ENCODE measurements around the gene C20orf202. TPM values are rescaled to one million over a fixed set of nuclear protein-coding genes. Genes with fewer than 3 reads are reported as not detected.

C20orf202 gene
- total RNA-seq, 1 experiment from 2014 or later, result 0.22 TPM

DNA sequence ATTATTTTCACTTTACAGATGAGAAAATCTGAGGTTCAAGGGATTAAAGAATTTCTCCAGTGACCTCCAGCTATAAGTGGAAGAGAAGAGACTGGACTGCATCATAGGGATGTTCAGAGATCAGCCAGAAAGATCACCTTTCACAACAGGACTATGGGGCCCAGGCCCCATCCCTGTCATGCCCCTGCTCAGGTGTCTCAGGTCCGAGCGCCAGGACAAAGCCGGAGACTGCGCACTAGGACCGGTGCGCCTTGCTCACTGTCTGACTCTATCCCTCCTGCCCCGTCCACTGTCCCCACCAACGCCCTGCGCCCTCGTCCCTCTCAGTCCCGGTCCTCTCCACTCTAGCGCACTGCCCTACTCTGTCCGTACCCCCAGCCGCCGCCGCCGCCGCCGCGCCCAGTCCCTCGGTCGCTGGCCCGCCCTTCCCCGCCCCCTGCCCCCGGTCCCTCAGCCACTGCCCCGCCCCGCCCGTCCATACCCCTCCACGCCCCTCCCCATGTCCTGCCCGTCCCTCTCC, 22.1 kb downstream of the C20orf202 start:
- no peak for DNase-seq (ENCODE audit: low spot score)
- ATAC-seq, result peak; percentile 75
- peaks cover 17% of the 10 kb centered on the region for H3K9me3 Mint-ChIP-seq
- no peak overlapping the region; the same call in 1 of the 2 replicates for H3K27ac Mint-ChIP-seq
- peaks cover 12% of the 10 kb centered on the region for H3K4me1 Mint-ChIP-seq
- no peaks in the 10 kb centered on the region for H3K36me3 Mint-ChIP-seq
- H3K4me3 Mint-ChIP-seq, result peak overlapping the region; percentile 89
- ChIA-PET POLR2A (interaction anchor here (1.4 kb wide), 1 partner anchor 41 kb away, joined by 6 read pairs; the partner anchor contains the start of gene SNPH), CTCF (interaction anchor here (1.0 to 1.2 kb wide), 5 partner anchors 8 to 172 kb away, joined by 3 to 9 read pairs (median 3); partner anchors contain the start of gene SNPH)
- TF ChIP-seq, protein P1, sequence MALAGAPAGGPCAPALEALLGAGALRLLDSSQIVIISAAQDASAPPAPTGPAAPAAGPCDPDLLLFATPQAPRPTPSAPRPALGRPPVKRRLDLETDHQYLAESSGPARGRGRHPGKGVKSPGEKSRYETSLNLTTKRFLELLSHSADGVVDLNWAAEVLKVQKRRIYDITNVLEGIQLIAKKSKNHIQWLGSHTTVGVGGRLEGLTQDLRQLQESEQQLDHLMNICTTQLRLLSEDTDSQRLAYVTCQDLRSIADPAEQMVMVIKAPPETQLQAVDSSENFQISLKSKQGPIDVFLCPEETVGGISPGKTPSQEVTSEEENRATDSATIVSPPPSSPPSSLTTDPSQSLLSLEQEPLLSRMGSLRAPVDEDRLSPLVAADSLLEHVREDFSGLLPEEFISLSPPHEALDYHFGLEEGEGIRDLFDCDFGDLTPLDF (CRISPR knock-in tag; IDR thresholded peaks at IDR 0.05), result no peak
- TF ChIP-seq SP1 (CRISPR knock-in tag; conservative IDR thresholded peaks at IDR 0.05), result peak; percentile 38; the same call in 1 of the 2 replicates
- peak; percentile 39; the same call in 1 of the 2 replicates for TF ChIP-seq NFE2L1 (CRISPR knock-in tag; IDR thresholded peaks at IDR 0.05)
- H3K27me3 Mint-ChIP-seq (ENCODE audit: low read depth), result peaks cover 83% of the 10 kb centered on the region

DNA sequence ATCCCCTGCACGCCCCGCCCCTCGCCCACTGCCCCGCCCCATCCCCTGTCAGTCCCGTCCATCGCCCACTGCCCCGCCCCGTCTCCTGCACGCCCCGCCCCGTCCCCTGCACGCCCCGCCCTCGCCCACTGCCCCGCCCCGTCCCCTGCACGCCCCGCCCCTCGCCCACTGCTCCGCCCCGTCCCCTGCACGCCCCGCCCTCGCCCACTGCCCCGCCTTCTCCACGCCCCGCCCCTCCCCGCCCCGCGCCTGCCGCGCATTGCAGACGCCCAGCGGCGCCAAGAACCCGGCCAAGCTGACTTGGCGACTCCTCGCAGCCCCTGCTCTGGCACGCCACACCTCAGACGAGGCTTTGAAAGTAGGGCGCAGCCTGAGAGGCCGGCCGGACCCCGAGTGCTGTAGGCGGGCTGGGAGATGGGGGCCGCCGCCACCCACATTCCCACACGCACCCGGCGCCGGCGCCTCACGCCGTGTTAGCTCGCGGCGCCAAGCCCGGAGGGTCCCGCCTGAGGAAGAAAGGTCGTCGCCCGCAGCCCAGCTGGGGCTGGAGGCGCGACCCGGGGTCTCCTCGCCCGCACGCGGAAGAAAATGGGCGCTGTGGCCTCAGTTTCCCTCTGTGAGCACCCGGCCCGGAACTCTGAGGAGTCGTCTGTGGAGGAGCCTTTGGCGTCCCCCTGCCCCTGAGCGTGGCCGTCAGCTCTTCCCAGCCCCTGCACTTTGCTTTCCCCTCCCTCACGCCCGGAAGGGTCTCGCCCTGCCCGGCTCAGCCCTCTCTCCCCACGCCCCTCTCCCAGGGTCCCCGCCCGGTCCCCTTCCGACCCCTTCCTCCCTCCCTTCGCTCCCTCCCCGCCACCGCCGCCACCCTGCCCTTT, 22.8 kb downstream of the C20orf202 start, which contains the start of gene RAD21L1:
TSS of gene RAD21L1 (plus strand) at position 262 of the 872 bp plus-strand sequence. CDS start 2,410 bp downstream, outside the sequence.
- peaks cover 10% of the 10 kb centered on the region for H3K9me3 Mint-ChIP-seq
- POLR2A ChIA-PET, result interaction anchor here (0.6 to 1.4 kb wide), 2 partner anchors 40 to 130 kb away, joined by 3 to 6 read pairs; partner anchors contain the start of gene SNPH
- peak; percentile 87 for ATAC-seq
- TF ChIP-seq, protein P2, sequence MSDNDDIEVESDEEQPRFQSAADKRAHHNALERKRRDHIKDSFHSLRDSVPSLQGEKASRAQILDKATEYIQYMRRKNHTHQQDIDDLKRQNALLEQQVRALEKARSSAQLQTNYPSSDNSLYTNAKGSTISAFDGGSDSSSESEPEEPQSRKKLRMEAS (CRISPR knock-in tag; IDR thresholded peaks at IDR 0.05), result peak; percentile 87
- no peak for TF ChIP-seq ZNF121 (CRISPR knock-in tag; IDR thresholded peaks at IDR 0.05)
- TF ChIP-seq, protein P3, sequence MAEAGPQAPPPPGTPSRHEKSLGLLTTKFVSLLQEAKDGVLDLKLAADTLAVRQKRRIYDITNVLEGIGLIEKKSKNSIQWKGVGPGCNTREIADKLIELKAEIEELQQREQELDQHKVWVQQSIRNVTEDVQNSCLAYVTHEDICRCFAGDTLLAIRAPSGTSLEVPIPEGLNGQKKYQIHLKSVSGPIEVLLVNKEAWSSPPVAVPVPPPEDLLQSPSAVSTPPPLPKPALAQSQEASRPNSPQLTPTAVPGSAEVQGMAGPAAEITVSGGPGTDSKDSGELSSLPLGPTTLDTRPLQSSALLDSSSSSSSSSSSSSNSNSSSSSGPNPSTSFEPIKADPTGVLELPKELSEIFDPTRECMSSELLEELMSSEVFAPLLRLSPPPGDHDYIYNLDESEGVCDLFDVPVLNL (CRISPR knock-in tag; IDR thresholded peaks at IDR 0.05; ENCODE audit: borderline replicate concordance, low read depth), result 0 out of 2 replicates have a peak, but pooled peaks have one; percentile 36
- 0 out of 2 replicates have a peak, but pooled peaks have one; percentile 49 for TF ChIP-seq SMAD4 (CRISPR knock-in tag; IDR thresholded peaks at IDR 0.05)
- TF ChIP-seq TEAD1 (CRISPR knock-in tag; IDR thresholded peaks at IDR 0.05), result peak; percentile 67; the same call in 1 of the 2 replicates
- peak; percentile 48; the same call in 1 of the 2 replicates for TF ChIP-seq JUN (CRISPR knock-in tag; IDR thresholded peaks at IDR 0.05)
- TF ChIP-seq, protein P4, sequence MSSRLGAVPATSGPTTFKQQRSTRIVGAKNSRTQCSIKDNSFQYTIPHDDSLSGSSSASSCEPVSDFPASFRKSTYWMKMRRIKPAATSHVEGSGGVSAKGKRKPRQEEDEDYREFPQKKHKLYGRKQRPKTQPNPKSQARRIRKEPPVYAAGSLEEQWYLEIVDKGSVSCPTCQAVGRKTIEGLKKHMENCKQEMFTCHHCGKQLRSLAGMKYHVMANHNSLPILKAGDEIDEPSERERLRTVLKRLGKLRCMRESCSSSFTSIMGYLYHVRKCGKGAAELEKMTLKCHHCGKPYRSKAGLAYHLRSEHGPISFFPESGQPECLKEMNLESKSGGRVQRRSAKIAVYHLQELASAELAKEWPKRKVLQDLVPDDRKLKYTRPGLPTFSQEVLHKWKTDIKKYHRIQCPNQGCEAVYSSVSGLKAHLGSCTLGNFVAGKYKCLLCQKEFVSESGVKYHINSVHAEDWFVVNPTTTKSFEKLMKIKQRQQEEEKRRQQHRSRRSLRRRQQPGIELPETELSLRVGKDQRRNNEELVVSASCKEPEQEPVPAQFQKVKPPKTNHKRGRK (CRISPR knock-in tag; IDR thresholded peaks at IDR 0.05; ENCODE audit: borderline replicate concordance), result no peak
- TF ChIP-seq ZNF416 (CRISPR knock-in tag; IDR thresholded peaks at IDR 0.05), result no peak
- TF ChIP-seq, protein P5, sequence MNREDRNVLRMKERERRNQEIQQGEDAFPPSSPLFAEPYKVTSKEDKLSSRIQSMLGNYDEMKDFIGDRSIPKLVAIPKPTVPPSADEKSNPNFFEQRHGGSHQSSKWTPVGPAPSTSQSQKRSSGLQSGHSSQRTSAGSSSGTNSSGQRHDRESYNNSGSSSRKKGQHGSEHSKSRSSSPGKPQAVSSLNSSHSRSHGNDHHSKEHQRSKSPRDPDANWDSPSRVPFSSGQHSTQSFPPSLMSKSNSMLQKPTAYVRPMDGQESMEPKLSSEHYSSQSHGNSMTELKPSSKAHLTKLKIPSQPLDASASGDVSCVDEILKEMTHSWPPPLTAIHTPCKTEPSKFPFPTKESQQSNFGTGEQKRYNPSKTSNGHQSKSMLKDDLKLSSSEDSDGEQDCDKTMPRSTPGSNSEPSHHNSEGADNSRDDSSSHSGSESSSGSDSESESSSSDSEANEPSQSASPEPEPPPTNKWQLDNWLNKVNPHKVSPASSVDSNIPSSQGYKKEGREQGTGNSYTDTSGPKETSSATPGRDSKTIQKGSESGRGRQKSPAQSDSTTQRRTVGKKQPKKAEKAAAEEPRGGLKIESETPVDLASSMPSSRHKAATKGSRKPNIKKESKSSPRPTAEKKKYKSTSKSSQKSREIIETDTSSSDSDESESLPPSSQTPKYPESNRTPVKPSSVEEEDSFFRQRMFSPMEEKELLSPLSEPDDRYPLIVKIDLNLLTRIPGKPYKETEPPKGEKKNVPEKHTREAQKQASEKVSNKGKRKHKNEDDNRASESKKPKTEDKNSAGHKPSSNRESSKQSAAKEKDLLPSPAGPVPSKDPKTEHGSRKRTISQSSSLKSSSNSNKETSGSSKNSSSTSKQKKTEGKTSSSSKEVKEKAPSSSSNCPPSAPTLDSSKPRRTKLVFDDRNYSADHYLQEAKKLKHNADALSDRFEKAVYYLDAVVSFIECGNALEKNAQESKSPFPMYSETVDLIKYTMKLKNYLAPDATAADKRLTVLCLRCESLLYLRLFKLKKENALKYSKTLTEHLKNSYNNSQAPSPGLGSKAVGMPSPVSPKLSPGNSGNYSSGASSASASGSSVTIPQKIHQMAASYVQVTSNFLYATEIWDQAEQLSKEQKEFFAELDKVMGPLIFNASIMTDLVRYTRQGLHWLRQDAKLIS (CRISPR knock-in tag; IDR thresholded peaks at IDR 0.05; ENCODE audit: borderline replicate concordance), result no peak
- TF ChIP-seq RELA (CRISPR knock-in tag; IDR thresholded peaks at IDR 0.05; ENCODE audit: borderline replicate concordance), result no peak
- TF ChIP-seq, protein P6, sequence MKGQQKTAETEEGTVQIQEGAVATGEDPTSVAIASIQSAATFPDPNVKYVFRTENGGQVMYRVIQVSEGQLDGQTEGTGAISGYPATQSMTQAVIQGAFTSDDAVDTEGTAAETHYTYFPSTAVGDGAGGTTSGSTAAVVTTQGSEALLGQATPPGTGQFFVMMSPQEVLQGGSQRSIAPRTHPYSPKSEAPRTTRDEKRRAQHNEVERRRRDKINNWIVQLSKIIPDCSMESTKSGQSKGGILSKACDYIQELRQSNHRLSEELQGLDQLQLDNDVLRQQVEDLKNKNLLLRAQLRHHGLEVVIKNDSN (CRISPR knock-in tag; IDR thresholded peaks at IDR 0.05), result peak; percentile 54; the same call in 1 of the 2 replicates
- peak; percentile 49; the same call in 1 of the 2 replicates for TF ChIP-seq FOXP1 (CRISPR knock-in tag; IDR thresholded peaks at IDR 0.05; ENCODE audit: borderline replicate concordance)
- TF ChIP-seq, protein P1 (CRISPR knock-in tag; IDR thresholded peaks at IDR 0.05), result no peak
- TF ChIP-seq ZNF423 (CRISPR knock-in tag; IDR thresholded peaks at IDR 0.05), result no peak
- 0 out of 2 replicates have a peak, but pooled peaks have one; percentile 30 for TF ChIP-seq ESRRA (CRISPR knock-in tag; IDR thresholded peaks at IDR 0.05; ENCODE audit: borderline replicate concordance)
- no peak for TF ChIP-seq CREB1 (CRISPR knock-in tag; IDR thresholded peaks at IDR 0.05)
- 0 out of 2 replicates have a peak, but pooled peaks have one; percentile 36 for TF ChIP-seq FOXK1 (CRISPR knock-in tag; IDR thresholded peaks at IDR 0.05)
- no peak for TF ChIP-seq RORB (CRISPR knock-in tag; IDR thresholded peaks at IDR 0.05)
- no peak for TF ChIP-seq ZNF671 (CRISPR knock-in tag; IDR thresholded peaks at IDR 0.05)
- no peak for TF ChIP-seq NFE2L1 (CRISPR knock-in tag; IDR thresholded peaks at IDR 0.05)
- no peak for TF ChIP-seq MXD4 (CRISPR knock-in tag; IDR thresholded peaks at IDR 0.05; ENCODE audit: borderline replicate concordance)

More for the DNA sequence above, 22.8 kb downstream of the C20orf202 start, which contains the start of gene RAD21L1:
- H3K4me3 Mint-ChIP-seq, result peak within 1 kb of the TSS; percentile 89
- H3K27me3 Mint-ChIP-seq (ENCODE audit: low read depth), result peaks cover 83% of the 10 kb centered on the region
- H3K4me1 Mint-ChIP-seq, result peaks cover 12% of the 10 kb centered on the region
- DNase-seq (ENCODE audit: low spot score), result peak; percentile 85
- H3K27ac Mint-ChIP-seq, result no peak within 1 kb of the TSS; the same call in 1 of the 2 replicates
- H3K36me3 Mint-ChIP-seq, result no peaks in the 10 kb centered on the region
- CTCF ChIA-PET, result interaction anchor here (0.5 to 1.2 kb wide), 8 partner anchors 9 to 242 kb away, joined by 3 to 9 read pairs (median 3); partner anchors contain the start of gene SNPH

Data from WTC11 (cell line).